GM19397 (cell line): ENCODE data around the gene CARHSP1.
"Not testable (repeated sequence)": the region's sequence is repeated elsewhere in the genome, so short reads cannot be mapped to it uniquely, and the experiment has no call there.

Source experiments
- ATAC-seq: cut with Tn5 transposase; IDR thresholded peaks from one replicate; pipeline ENCODE4 v1.9.1; 2021; ENCODE audit warnings: mild to moderate bottlenecking, moderate library complexity; ENCODE audit not compliant: unreplicated experiment

Gene CARHSP1

DNA sequence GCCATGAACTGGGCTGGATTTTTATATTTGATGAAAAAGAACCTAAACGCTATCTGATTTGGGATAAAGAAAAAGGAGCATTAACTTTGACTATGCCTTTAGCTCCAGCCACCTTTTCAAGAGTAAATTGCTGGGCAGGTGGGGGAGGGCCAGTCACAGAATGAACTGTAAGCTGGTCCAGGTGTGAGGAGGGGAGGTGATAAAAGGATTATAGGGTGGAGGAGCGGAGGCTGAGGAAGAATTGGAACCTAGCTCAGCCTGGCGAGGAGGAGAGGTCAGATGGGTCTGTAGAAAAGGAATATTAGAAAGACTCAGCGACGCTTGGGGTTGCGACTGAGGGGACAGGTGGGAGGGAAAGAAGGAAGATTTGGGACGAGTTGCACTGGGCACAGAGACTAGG lies 32.0 kb downstream of the CARHSP1 start:
- ATAC-seq = not testable (repeated sequence)

DNA sequence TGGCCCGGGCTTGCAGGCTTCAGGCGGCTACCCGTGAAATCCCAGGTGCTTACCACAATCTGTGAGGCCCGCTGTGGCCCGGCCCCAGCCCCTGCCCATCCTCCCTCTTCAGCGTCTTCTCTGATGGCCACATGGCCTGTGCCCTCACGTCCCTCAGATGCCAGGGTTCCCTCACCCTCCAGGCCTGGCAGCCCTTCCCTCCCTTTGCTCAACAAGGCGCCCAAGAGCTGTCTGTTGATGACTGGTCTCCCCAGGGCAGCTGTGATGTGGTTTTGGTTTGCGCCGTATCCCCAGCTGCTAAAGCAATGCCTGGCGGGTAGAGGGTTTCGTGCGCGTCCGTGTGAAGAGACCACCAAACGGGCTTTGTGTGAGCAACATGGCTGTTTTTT lies 36.1 kb downstream of the CARHSP1 start:
- ATAC-seq = no peak

DNA sequence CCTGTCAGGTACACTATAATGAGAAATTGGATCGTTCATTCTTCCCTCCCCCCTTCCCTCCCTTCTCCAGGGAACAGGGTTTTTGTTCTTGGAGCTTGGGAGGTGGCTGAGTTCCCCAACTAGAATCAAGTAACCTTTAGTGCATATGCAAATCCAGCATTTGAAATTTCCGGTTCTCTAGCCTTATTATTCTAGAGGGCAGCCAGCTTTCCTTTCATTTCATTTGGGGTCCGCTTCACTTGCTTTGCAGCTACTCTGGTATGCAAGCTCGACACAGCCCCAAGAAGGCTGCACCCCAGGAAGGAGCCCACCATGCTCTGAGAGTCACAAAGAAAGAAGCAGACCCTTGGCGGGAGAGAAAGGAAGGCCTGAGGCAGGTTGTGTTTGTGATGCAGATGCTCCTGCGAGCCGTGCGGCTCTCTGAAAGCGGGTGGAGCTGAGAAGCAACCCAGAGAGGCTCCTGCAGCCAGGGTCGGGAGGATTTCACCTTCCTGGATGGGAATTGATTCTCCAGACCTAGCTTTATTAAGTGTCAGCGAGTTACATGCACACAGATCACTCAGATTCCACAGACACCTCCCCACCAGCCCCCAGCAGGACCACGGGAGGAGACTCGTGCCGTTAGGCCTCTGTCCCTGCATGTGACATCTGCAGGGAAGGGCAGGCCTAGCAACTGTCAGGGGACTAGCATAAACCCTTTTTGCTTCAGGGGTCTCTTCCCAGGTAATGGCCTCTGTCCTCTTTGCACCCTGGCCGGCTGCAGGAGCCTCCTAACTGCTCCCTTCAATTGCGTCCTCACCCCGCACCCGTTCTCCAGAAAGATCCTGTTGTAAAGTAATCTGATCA lies 36.7 kb downstream of the CARHSP1 start:
- no peak for ATAC-seq

DNA sequence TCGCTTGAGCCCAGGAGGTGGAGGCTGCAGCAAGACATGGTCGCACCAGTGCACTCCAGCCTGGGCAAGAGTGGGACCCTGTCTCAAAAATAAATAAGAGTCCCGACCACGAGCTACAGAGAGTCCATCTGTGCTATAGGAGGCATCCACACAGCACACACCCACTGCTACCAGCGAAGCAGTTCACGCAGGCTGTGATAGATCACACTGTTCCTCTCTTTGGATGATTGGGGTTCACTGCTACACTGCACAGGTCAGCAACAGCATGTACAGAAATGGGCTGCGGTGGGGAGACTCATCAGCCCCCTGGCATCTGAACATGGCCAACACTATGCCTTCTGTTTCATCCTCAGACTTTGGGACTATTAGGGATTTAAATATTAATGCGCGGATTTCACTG lies 37.4 kb downstream of the CARHSP1 start:
- ATAC-seq = no peak

DNA sequence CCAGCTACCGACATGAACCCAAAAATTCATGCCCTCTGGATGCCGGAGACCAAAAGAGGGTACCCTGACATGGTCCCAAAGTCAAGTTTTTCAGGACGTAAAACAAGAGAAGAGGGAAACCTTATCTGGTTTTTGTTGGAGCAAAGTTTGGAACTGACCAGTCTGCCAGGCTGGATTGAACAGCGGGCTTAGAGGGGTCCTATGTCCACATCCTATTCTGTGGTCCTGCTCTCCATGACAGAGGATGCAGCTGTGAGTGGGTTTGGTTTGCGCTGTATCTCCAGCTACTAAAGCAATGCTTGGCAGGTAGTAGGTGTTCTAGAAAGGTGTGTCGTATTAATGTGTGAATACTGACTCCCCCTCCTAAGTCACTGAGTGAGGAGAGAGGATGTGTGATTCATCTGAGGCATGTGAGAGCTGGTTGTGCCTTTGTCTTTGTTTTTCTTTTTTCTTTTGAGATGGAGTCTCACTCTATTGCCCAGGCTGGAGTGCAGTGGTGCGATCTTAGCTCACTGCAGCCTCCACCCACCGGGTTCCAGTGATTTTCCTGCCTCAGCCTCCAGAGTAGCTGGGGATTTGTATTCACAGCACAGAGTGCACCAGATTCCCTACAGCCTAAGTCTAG lies 40.2 kb downstream of the CARHSP1 start:
- ATAC-seq = no peak

DNA sequence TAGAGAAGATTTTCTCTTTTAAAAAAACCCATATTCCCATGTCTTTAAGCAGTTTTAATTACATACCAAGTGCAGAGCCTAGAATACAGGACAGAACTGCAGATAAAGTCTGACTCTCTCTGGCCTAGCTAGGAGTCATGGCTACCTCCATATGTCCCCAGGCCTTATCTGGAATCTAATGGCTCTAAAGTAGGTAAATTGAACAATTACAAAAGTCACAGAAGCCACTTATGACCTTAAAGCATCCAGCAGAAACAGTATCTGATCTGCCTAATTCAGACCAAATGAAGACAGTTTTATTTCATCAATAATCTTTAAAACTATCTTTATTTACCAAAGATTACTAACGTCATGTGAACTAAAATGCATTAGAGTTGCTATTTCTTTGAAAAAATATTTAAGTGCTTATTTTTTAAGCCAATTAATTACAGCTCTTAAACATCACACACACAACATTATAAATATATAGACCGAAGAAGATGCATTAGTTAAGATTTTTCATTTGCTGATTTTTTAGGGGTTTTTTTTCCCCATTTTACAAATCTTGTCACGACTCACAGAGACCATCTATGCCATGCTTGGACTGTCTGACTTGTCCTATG lies 42.4 kb downstream of the CARHSP1 start:
- no peak for ATAC-seq

DNA sequence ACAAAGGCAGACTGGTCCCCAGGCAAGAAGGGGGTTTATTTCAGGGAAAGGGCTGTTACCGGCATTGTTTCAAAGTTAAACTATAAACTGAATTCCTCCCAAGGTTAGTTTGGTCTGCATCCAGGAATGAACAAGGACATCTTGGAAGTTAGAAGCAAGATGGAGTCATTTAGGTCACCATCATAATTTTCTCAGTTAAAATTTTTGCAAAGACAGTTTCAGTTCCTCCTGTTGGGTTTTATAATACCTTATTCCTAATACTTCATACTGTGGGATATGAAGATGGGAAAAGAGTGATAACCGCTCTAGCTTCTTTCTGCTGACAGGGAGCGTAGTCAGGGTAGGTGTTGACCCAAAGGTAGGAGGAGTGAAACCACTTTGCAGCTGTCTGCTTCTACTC lies 46.4 kb downstream of the CARHSP1 start:
- no peak for ATAC-seq

DNA sequence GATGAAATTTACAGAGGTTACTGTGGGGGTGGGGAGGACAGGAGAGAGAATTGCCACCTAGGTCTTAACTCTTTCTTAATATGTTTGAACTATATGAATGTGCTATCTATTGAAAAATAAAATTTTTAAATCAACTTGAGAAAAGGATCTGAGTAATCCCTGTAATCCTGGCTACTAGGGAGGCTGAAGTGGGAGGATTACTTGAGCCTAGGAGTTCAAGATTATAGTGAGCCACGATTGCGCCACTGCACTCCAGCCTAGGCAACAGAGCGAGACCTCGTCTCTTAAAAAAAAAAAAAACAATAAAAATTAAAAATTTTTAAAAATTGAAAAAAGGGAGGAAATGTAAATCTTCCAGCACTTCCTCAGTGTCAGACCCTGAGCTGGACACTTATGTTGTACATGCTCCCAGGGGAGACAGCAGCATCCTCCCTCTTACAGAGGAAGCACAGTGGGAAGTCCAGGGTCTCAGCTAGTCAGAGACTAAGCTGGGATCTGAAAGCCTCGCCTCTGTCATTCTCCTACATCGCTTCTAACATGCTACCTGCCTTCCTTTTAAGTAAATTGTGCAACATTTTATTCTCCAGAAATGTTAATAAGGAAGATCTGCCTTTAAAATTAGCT lies 49.3 kb downstream of the CARHSP1 start:
- no peak for ATAC-seq

DNA sequence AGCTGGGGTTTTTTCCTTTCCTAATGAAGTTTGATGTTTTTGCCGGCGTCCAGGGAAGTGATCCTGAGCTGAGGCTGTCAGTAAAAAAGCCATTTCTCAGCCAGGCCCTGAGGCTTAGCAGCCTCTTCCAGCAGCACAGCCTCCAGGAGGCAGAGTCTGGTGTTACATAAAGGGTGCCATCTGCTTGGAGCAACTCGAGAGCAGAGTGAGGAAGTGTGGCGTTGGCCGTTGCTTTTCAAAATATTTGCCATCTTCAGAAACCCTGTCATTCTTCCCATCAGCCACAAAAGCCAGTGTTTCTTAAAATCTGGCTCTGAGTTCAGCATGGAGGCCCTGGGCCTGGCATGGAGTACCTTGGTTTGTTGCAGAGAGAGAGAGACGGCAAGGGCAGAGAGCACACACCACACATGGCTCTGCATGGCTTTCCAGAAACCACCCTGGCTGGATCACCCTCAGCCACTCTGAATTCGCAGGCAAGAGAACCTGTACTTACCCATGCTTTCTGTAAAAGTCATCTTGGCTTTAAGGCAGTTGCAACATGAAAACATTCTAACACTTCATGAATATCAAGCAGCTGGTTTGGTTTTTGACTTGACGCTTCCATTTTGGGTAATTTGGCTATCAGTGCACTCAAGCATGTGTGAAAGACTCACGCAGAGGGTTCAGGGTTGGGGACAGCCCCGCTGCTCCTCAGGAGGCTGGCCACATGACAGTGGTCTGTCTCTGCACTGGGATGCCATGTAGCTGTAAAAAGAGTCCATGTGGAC lies 50.1 kb downstream of the CARHSP1 start:
- ATAC-seq = peak; percentile 87

DNA sequence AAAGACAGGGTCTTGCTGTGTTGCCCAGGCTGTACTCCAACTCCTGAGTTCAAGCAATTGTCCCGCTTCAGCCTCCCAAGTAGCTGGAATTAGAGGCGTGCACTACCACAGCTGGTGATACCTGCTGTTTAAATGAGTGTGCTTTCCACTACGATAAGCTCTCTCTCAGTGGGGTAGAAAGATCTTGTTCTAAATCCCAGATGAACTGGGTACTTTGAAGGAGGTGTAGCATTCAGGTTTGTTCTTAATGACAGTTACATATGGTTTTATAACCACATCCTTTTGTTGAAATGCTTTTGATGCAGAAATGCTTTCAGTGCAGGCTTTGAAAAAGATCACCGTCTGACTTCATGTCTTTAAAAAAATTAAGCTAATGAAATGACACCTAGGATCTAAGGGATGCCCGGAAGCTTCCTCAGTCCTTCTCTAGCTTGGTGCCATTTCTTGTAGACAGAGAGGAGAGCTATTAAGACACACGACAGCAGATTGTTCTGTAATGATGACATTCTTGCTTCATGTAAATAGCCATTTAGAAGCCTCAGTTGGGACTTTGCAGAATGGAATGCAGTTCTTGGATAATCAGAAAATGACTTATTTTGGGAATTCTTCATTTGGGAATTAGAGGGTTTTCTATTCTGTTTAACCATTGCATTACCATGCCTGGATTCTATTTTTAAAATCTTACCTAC lies 51.7 kb downstream of the CARHSP1 start:
- ATAC-seq = no peak

DNA sequence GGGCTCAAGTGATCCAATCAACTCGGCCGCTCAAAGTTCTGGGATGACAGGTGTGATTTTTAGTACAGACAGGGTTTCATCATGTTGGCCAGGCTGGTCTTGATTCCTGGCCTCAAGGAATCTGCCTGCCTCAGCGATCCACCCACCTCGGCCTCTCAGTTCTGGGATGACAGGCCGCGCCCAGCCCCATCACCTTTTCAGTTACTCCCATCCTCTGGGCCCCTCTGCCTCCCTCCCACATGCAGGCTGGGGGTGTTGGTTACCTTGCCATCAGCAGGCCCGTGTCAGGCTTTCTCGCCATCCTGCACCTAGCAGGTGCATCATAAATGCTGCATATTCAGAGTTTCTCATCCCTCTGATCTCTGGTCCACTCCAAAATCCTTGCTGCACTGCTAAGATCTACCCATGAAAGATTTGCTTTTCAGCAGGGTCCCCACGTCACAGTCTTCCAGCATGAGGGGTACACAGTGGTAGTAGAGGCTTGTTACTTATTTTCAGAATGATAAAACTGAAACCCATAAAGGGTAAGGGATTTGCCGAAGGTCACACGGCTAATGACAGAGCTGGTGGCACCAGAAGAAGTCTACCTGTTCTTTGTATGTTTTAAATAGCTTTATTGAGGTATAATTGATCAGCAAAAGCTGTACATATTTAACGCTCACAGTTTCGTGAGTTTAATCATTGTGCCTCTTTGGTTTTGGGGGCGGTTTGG lies 54.6 kb downstream of the CARHSP1 start:
- no peak for ATAC-seq

DNA sequence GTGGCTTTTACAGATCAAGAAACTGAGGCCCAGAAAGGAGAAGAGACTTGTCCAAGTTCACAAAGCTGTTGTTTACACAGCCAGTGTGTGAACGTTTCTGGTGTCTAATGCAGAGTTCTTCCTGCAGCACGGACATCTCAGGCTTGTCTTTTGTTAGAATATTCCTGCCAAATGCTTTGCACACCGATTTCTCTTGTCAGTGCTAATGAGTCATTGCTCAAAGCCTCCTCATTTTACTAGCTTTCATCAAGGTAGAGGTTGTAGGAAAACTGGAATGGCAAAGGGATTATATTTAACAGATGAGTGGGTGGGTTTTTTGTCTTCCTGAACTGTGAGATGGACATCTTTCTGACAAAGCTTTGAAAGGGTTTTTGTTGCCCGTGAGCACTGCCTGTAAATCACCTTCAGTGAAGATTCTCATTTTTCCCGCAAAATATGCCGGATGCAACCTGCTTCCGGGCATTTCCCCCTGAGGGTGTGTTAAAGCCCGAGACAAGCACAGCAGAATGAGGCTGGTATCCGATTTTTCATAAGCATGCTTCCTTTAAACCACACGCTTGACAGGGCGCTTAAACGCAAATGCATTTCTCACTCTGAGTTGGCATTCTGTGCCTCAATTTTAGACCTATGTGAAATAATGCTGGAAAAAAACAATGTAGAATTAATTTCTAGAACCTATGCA lies 56.5 kb downstream of the CARHSP1 start:
- no peak for ATAC-seq

DNA sequence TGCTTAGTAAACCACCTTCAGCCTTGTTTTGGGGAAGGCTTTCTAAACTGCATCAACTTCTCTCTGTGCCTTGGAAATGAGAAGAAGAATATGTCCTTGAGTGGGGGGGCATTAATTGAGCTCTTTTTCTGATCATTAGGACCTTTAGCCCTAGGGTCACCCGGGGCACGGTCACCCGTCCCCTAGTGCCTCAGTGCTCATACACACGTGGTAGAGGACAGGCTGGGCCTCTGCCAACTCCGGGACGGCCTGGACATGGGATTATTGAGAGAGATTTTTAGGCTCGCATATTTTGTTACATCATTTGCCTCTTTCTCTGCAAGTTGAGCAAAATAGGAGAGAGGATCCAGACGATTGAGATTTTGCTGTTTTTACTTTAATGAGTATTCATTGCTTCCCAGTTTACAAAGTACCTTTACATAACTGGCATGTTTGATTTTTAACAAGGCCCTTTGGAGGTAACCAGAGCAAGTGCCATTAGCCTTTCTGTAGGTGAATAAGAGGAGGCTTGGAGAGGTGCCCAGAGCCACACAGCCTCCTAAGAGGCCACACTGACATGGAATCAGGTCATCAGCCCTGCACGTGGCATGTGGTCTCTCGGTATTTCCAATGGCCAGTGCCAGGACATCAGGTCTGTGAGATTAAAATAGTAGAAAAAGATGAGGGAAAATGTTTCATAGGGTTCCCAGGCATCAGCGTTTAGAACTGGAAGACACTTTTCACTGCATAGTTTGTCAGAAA lies 60.0 kb downstream of the CARHSP1 start:
- no peak for ATAC-seq

DNA sequence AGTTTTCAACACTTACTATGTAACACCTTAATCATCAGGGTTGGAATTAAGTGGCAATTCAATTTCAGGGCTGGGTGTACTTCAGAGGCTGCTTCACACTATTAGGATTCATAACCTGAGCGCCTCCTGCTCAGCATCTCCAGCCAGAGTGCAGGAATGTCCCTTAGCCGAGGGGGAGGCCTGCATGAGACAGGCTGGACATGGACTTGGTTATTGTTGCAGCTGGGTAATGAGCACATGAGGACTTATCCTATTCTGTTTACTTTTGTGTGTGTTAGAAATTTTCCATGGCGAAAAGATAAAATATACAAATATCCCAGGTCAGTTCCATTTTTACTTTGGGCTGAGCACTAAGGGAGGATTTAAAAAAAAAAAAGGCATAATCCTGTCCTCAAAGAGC lies 60.8 kb downstream of the CARHSP1 start:
- no peak for ATAC-seq

DNA sequence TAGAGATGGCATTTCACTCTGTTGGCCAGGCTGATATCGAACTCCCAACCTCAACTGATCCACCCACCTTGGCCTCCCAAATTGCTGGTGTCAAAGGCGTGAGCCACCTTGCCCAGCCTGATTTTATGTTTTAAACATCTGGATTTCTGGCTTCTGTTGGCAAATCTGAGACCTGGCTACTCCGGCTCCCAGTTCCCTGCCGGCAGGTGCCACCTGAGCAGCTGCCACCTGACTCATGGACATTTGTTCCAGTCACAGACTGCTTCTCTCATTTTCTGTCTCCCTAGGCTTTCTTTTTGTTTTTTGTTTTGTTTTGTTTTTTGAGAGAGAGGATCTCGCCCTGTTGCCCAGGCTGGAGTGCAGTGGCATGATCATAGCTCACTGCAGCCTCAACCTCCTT lies 61.6 kb downstream of the CARHSP1 start:
- no peak for ATAC-seq

DNA sequence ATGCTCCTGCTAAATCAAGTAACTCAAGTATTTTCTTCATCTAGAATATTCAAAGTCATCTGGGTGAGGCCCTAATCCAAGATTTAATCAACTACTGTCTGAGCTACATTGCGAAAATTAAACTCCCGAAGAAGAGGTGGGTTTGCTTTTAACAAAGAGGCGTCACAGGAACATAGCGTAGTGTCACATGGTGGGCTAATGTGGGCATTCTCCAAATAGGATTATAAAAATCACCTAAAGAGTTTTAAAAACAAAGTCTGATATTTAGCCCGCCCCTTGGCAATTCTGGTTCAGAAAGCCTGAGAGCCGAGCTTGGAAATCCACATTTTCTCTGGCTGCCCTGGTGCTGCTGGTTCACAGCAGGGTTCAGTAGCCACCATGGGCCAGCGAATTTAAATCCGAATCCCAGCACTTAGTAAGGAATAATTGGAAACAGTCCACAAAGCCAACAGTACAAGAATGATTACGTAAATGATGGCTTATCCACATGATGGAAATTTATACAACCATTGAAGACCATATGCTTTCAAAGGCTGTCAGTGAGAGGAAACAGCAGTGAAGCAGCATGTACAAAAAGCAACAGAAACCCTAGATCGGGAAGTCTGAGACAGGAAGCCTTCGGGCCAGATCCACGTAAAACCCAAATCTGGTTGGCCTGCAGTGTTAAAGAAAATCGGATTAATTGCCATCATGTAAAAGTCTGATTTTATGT lies 62.4 kb downstream of the CARHSP1 start:
- no peak for ATAC-seq

DNA sequence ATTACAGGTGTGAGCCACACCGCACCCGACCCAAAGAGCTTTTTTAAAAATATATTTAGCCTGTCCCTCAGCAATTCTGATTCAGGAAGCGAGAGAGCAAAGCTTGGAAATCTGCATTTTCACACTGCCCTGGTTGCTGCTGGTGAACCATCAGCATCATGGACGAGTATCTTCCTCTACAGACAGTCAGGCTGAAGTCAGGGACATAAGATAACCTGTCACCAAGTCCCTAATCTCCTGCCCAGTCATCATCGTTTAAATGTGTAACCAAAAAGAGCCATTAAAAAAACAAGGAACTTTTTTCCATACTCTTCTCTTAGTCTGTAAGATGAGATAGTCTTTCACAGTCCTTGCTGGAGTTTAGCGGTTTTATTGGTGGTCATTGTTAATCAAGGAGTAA lies 64.5 kb downstream of the CARHSP1 start:
- no peak for ATAC-seq

DNA sequence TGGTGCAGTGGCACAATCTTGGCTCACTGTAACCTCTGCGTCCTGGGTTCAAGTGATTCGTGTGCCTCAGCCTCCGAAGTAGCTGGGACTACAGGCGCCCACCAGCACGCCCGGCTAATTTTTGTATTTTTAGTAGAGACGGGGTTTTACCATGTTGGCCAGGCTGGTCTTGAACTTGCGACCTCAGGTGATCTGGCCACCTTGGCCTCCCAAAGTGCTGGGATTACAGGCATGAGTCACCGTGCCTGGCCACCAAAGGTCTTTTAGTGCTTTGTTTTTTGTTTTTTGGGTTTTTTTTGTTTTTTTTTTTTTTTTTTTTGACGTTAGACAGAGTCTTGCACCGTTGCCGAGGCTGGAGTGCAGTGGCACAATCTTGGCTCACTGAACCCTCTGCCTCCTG lies 65.1 kb downstream of the CARHSP1 start:
- ATAC-seq = not testable (repeated sequence)
